ENCODE measurements around the gene DHRS13. TPM values are rescaled to one million over a fixed set of nuclear protein-coding genes. Genes with fewer than 3 reads are reported as not detected.

Gene DHRS13
- total and polyA plus RNA-seq, 5 experiments from 2014 or later = 17.1 to 47.3 (median 22.8) TPM

DNA sequence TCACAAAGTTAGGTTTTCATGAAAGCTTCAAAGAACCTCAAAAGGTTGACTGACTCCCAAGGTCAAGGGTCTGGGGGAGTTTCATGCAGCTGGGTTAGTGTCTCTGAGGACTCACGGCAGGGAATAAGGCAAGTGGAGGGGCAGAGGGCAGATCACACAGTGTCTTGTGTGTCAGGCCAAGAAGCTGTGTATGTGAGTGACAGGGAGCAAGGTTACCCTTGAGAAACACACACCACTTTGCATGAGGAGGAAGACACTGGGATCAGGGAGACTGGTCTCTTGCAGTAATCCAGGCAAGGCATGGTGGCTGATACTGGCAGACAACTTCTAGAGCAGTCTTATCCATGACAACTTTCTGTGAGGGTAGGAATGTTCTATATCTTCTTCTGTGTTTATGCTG, 11.7 kb downstream of the DHRS13 start:
- H3K27me3 Mint-ChIP-seq = no peaks in the 10 kb centered on the region
- POLR2A ChIA-PET = interaction anchor here (0.7 to 5.0 kb wide), 3 partner anchors 11 to 50 kb away, joined by 4 to 27 read pairs (median 20); partner anchors contain the start of gene DHRS13
- H3K4me3 Mint-ChIP-seq = peak overlapping the region in 7 of 10 donors; percentile 33 to 66 (median 48)
- DNase-seq = no peak
- peaks cover 27 to 74% (median 60%) of the 10 kb centered on the region in 4 donors for H3K4me1 Mint-ChIP-seq
- no peak for ATAC-seq
- peaks cover 0 to 26% (median 5%) of the 10 kb centered on the region in 3 donors for H3K36me3 Mint-ChIP-seq
- H3K27ac Mint-ChIP-seq = peak overlapping the region in 9 of 10 donors; percentile 83 to 99 (median 95)
- H3K9me3 Mint-ChIP-seq = no peaks in the 10 kb centered on the region

- peak overlapping the region in 2 of 10 donors; percentile 10 to 14 for H3K4me3 Mint-ChIP-seq
- POLR2A ChIA-PET = interaction anchor here (0.6 to 5.0 kb wide), 3 partner anchors 18 to 129 kb away, joined by 3 to 20 read pairs (median 4); no protein-coding TSS in a partner anchor
- peaks cover 0 to 35% (median 5%) of the 10 kb centered on the region in 3 donors for H3K36me3 Mint-ChIP-seq
- H3K27ac Mint-ChIP-seq = peak overlapping the region in 9 of 10 donors; percentile 37 to 98 (median 77)
- DNase-seq (no peak), ATAC-seq (no peak)
- peaks cover 27 to 69% (median 56%) of the 10 kb centered on the region in 4 donors for H3K4me1 Mint-ChIP-seq
- H3K27me3 Mint-ChIP-seq = no peaks in the 10 kb centered on the region
- H3K9me3 Mint-ChIP-seq = no peaks in the 10 kb centered on the region
Measured at GRCh38 chr17:28889996-28890395, 12.9 kb downstream of the DHRS13 start.

GRCh38 chr17:28888832-28889231, 14.0 kb downstream of the DHRS13 start:
- POLR2A ChIA-PET = interaction anchor here (1.3 kb wide), 1 partner anchor 18 kb away, joined by 4 read pairs; no protein-coding TSS in a partner anchor
- H3K4me1 Mint-ChIP-seq = peaks cover 33 to 65% (median 54%) of the 10 kb centered on the region in 4 donors
- H3K4me3 Mint-ChIP-seq = peak overlapping the region in 1 of 10 donors; percentile 20
- H3K27me3 Mint-ChIP-seq = no peaks in the 10 kb centered on the region
- H3K36me3 Mint-ChIP-seq = peaks cover 0 to 44% (median 5%) of the 10 kb centered on the region in 3 donors
- peak overlapping the region in 8 of 10 donors; percentile 33 to 85 (median 52) for H3K27ac Mint-ChIP-seq
- no peaks in the 10 kb centered on the region for H3K9me3 Mint-ChIP-seq
- ATAC-seq = no peak
- DNase-seq = no peak

GRCh38 chr17:28887871-28888471, 14.9 kb downstream of the DHRS13 start:
- no peak overlapping the region for H3K4me3 Mint-ChIP-seq
- H3K36me3 Mint-ChIP-seq = peaks cover 0 to 46% (median 6%) of the 10 kb centered on the region in 3 donors
- ATAC-seq (no peak), DNase-seq (no peak)
- H3K27ac Mint-ChIP-seq = peak overlapping the region in 5 of 10 donors; percentile 6 to 59 (median 55)
- POLR2A ChIA-PET = interaction anchor here (0.6 to 1.3 kb wide), 3 partner anchors 12 to 64 kb away, joined by 3 to 4 read pairs (median 3); no protein-coding TSS in a partner anchor
- no peaks in the 10 kb centered on the region for H3K9me3 Mint-ChIP-seq
- peaks cover 26 to 57% (median 46%) of the 10 kb centered on the region in 4 donors for H3K4me1 Mint-ChIP-seq
- no peaks in the 10 kb centered on the region for H3K27me3 Mint-ChIP-seq

DNA sequence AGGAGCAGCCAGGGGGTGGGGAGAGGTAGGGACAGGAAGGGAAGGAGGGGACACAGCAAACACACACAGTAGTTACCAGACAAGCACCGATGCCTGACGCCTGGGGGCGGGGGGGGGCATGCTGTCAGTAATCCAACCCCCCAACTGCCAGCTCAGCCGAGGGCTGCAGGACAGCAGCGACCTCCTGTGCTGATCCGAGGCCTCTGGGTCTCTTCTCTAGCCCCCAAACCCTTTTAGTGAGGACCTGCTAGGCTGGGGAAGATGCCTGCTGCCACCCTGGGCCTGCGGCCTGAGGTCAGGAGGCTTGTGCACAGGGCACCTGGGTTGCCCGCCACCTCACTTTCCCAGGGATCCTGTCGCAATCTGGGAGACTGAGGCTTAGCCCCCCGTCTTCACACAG, 16.9 kb downstream of the DHRS13 start:
- Mint-ChIP-seq H3K4me3 (no peak overlapping the region), H3K4me1 (peaks cover 19 to 39% (median 29%) of the 10 kb centered on the region in 4 donors), H3K27ac (no peak overlapping the region), H3K36me3 (peaks cover 0 to 49% (median 6%) of the 10 kb centered on the region in 3 donors), H3K9me3 (no peaks in the 10 kb centered on the region), H3K27me3 (no peaks in the 10 kb centered on the region)
- POLR2A ChIA-PET = interaction anchor here (1.1 to 2.3 kb wide), 3 partner anchors 8 to 15 kb away, joined by 3 to 10 read pairs (median 5); partner anchors contain the start of gene FLOT2
- DNase-seq (no peak), ATAC-seq (no peak)

DNA sequence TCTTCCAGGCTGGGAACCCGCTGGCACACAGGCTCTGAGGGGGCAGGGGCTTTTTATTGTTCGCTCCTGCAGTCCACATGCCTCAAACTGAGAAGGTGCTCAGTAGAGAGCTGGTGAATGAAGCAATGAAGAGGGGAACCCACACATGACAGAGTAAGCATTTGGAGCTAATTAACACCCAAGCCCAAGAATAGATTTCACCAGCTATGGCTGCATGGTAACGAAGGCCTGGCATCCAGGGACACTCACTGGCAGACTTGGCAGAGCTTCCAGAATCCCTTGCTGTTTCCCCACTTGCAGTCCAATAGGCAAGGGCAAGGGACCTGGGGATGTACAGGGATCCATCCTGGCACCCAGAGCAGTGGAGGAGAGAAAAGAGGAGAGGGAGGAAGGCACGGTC, 17.5 kb downstream of the DHRS13 start:
- ATAC-seq (no peak), DNase-seq (no peak)
- H3K36me3 Mint-ChIP-seq = peaks cover 0 to 51% (median 5%) of the 10 kb centered on the region in 3 donors
- no peak overlapping the region for H3K4me3 Mint-ChIP-seq
- peak overlapping the region in 4 of 10 donors; percentile 41 to 75 (median 56) for H3K27ac Mint-ChIP-seq
- peaks cover 14 to 34% (median 26%) of the 10 kb centered on the region in 4 donors for H3K4me1 Mint-ChIP-seq
- no peaks in the 10 kb centered on the region for H3K9me3 Mint-ChIP-seq
- POLR2A ChIA-PET = interaction anchor here (1.1 to 2.3 kb wide), 2 partner anchors 8 to 12 kb away, joined by 3 to 10 read pairs; partner anchors contain the start of gene FLOT2
- H3K27me3 Mint-ChIP-seq = no peaks in the 10 kb centered on the region

DNA sequence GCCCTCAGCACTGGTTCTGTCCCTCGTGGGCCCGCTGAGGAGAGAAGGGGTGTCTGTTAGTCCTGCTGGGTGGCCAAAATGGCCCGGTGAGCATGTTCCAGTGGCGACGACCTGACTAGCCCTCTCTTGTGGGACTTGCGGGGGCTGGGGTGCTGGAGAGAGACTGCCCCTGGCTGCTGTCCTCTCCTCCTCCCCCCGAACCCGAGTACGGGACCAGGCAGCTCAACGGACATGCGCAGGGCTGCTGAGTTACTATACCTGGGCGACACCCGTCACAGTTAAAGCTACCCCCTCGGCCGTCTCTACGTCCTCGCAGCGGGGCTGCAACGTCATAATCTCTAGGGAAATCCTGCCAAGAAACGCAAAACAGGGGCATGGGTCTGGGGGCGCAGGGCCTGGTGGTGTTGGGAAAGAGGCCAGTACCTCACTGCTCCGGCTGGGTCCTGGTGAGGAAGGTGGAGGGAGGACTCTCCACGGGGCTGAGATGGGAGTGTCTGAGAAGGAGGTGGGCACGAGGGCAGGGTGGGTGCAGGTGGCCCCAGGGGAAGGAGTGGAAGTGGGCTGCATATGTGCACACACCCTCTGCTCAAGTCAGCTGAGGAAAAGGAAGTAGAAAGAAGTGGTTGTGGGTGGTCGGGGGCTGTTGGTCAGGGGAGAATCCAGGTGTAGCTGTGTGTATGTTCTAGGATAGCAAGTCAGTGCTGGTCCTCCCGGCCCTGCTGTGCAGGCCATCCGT, 18.7 kb downstream of the DHRS13 start:
- Mint-ChIP-seq H3K4me1 (peaks cover 9 to 28% (median 22%) of the 10 kb centered on the region in 4 donors), H3K9me3 (no peaks in the 10 kb centered on the region), H3K27ac (peak overlapping the region in 2 of 10 donors; percentile 57 to 65), H3K27me3 (no peaks in the 10 kb centered on the region), H3K4me3 (no peak overlapping the region), H3K36me3 (peaks cover 0 to 63% (median 8%) of the 10 kb centered on the region in 3 donors)
- DNase-seq (no peak), ATAC-seq (no peak)
- POLR2A ChIA-PET = interaction anchor here (0.6 to 2.3 kb wide), 2 partner anchors 10 to 13 kb away, joined by 3 to 10 read pairs; partner anchors contain the start of gene FLOT2

DNA sequence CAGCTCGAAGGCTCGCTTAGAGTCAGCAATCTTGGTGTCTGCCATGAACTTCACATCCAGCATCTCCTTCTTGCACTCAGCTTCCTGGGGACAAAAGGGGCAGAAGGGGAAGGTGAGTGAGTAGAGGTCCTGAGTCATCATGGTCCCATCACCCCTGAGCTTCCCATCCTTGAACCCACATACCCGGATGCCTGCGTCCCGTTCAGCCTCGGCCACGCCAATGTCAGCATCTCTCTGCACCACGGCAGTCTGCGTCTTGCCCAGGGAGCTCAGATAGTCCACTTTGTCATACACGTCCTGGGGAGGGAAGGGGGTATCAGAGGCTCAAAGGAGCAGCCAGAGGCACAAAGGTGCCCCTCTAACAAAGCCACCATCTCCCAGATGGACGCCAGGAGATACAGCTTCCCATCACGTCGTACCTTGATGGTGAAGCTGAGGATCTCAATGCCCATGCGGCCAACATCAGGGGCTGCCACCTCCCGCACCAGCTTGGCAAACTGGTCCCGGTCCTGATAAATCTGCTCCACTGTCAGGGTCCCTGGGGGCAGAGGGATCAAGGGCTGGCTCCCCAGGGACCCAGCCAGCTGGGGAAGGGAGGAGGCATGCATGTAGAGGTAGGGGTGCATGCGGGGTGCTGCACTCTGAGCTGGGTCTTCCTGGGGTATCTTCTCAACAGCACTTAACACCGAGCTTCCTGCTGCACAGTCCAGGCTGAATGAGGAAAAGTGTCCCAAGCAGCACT, 20.6 kb downstream of the DHRS13 start:
- Mint-ChIP-seq H3K36me3 (peaks cover 6 to 74% (median 21%) of the 10 kb centered on the region in 3 donors), H3K9me3 (no peaks in the 10 kb centered on the region), H3K4me1 (peaks cover 9 to 21% (median 16%) of the 10 kb centered on the region in 4 donors), H3K4me3 (no peak overlapping the region), H3K27ac (peak overlapping the region in 1 of 10 donors; percentile 29), H3K27me3 (no peaks in the 10 kb centered on the region)
- ATAC-seq (no peak), DNase-seq (no peak)
- POLR2A ChIA-PET = interaction anchor here (0.9 to 2.2 kb wide), 6 partner anchors 14 to 49 kb away, joined by 3 to 5 read pairs (median 4); partner anchors contain the start of gene FLOT2

GRCh38 chr17:28881533-28882056, 21.3 kb downstream of the DHRS13 start:
- H3K36me3 Mint-ChIP-seq = peaks cover 6 to 74% (median 23%) of the 10 kb centered on the region in 3 donors
- POLR2A ChIA-PET = interaction anchor here (0.9 to 2.2 kb wide), 5 partner anchors 13 to 48 kb away, joined by 3 to 5 read pairs (median 3); no protein-coding TSS in a partner anchor

DNA sequence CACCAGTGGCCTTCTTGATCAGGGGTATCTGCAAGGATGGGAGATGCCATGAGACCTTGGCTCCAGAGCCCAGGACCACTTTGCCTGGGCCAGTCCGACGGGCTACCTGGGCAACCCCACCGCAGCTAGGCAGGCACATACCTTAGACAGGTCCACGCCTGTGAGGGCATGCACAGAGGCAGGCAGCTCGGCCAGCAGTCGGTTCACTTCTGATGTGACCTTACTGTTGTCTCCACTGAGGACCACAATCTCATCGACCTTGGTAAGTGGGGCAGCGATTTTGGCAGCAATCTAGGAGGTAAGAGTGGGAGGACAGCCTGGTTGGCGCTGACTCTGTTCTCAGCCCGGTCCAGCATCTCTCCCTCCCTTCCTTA, 22.3 kb downstream of the DHRS13 start:
- H3K27ac Mint-ChIP-seq = peak overlapping the region in 1 of 10 donors; percentile 24
- DNase-seq = no peak
- peaks cover 6 to 68% (median 23%) of the 10 kb centered on the region in 3 donors for H3K36me3 Mint-ChIP-seq
- no peaks in the 10 kb centered on the region for H3K27me3 Mint-ChIP-seq
- H3K4me1 Mint-ChIP-seq = peaks cover 9 to 17% (median 10%) of the 10 kb centered on the region in 4 donors
- no peaks in the 10 kb centered on the region for H3K9me3 Mint-ChIP-seq
- POLR2A ChIA-PET = interaction anchor here (2.2 kb wide), 1 partner anchor 16 kb away, joined by 5 read pairs; no protein-coding TSS in a partner anchor
- no peak for ATAC-seq
- no peak overlapping the region for H3K4me3 Mint-ChIP-seq

More at GRCh38 chr17:28881533-28882056, 21.3 kb downstream of the DHRS13 start:
- DNase-seq (no peak), ATAC-seq (no peak)
- Mint-ChIP-seq H3K27ac (no peak overlapping the region), H3K4me1 (peaks cover 9 to 20% (median 14%) of the 10 kb centered on the region in 4 donors), H3K9me3 (no peaks in the 10 kb centered on the region), H3K4me3 (no peak overlapping the region), H3K27me3 (no peaks in the 10 kb centered on the region)

GRCh38 chr17:28879886-28880571, 22.9 kb downstream of the DHRS13 start:
- Mint-ChIP-seq H3K27ac (peak overlapping the region in 4 of 10 donors; percentile 16 to 66 (median 45)), H3K9me3 (no peaks in the 10 kb centered on the region), H3K4me1 (peaks cover 3 to 12% (median 5%) of the 10 kb centered on the region in 4 donors), H3K4me3 (no peak overlapping the region), H3K27me3 (no peaks in the 10 kb centered on the region), H3K36me3 (peaks cover 6 to 62% (median 23%) of the 10 kb centered on the region in 3 donors)
- DNase-seq = no peak
- POLR2A ChIA-PET = interaction anchor here (1.3 to 2.9 kb wide), 3 partner anchors 13 to 20 kb away, joined by 3 to 16 read pairs (median 6); no protein-coding TSS in a partner anchor
- no peak for ATAC-seq

All from naive thymus-derived CD8-positive, alpha-beta T cell (primary cell).